Memory B cell (primary cell): ENCODE results near the gene TEX9.
"Not testable (repeated sequence)": the region's sequence is repeated elsewhere in the genome, so short reads cannot be mapped to it uniquely, and the experiment has no call there.

Experiments
- ATAC-seq: fragments of 150-1000 bp; cut with Tn5 transposase; 2 replicates; pipeline ENCODE4 v1.10.0; 2021; ENCODE audit warnings: low read depth, mild to moderate bottlenecking, moderate library complexity
- DNase-seq, 2 donors: peaks; one replicate each; pipeline ENCODE4 v3.0.0; 2022; ENCODE audit warnings: low spot score in 2 of 2
- H3K27ac Mint-ChIP-seq: one replicate; pipeline ENCODE4 v1.8.0; 2022; ENCODE audit warnings: mild to moderate bottlenecking, moderate library complexity, mixed read lengths
- H3K27me3 Mint-ChIP-seq: one replicate; pipeline ENCODE4 v1.8.0; 2022; ENCODE audit warnings: mixed read lengths
- H3K36me3 Mint-ChIP-seq: one replicate; pipeline ENCODE4 v1.8.0; 2022; ENCODE audit warnings: mild to moderate bottlenecking, mixed read lengths
- H3K4me1 Mint-ChIP-seq: one replicate; pipeline ENCODE4 v1.8.0; 2022; ENCODE audit warnings: mixed read lengths
- H3K4me3 Mint-ChIP-seq: one replicate; pipeline ENCODE4 v1.8.0; 2022; ENCODE audit warnings: mild to moderate bottlenecking, moderate library complexity, mixed read lengths
- H3K9me3 Mint-ChIP-seq: one replicate; pipeline ENCODE4 v1.8.0; 2022; ENCODE audit warnings: mixed read lengths

TEX9 gene

DNA sequence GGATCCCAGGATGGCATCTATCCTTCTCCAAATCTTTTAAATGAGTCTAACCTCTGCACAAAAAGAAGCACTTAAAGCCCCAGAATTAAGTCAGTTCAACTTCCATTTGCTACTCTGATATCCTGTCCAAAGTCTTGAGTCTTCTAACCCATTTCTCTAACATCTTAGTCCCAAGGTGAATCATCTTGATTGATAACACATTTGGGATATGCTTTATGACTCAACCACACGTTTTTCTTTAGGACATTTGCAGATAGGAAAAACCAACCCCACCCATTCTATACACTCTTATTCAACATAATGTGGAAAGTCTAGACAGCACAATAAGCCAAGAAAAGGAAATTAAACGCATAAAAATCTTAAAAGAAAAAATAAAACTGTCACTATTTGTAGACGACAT is 18.8 kb upstream of the TEX9 start:
- H3K36me3 Mint-ChIP-seq, result no peaks in the 10 kb centered on the region
- H3K9me3 Mint-ChIP-seq, result no peaks in the 10 kb centered on the region
- DNase-seq (no peak), ATAC-seq (no peak)
- H3K4me3 Mint-ChIP-seq, result no peak overlapping the region
- no peaks in the 10 kb centered on the region for H3K4me1 Mint-ChIP-seq
- H3K27me3 Mint-ChIP-seq, result no peaks in the 10 kb centered on the region
- H3K27ac Mint-ChIP-seq, result no peak overlapping the region

DNA sequence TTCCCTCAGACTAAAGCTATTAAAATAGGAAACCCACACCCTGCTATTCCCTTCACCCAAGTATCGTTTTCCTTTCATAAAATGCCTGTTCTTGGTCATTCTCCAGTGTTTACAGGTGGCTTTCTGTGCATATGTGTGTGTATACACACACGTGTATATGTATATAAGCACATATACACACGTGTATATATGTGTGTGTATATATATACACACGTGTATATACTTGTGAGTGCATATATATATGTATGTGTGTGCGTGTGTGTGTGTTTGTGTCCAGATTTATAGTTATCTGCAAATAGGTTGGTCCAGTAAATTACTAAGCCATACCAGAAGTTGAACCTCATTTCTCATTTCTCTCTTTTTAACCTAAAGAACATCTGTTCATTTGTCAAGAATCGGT is 15.7 kb upstream of the TEX9 start:
- DNase-seq (no peak), ATAC-seq (no peak)
- Mint-ChIP-seq H3K27me3 (no peaks in the 10 kb centered on the region), H3K36me3 (no peaks in the 10 kb centered on the region), H3K4me3 (no peak overlapping the region), H3K9me3 (no peaks in the 10 kb centered on the region), H3K27ac (no peak overlapping the region), H3K4me1 (no peaks in the 10 kb centered on the region)

GRCh38 chr15:56351353-56351752 is 13.9 kb upstream of the TEX9 start:
- Mint-ChIP-seq H3K9me3 (no peaks in the 10 kb centered on the region), H3K4me3 (no peak overlapping the region), H3K4me1 (no peaks in the 10 kb centered on the region), H3K27ac (no peak overlapping the region), H3K27me3 (no peaks in the 10 kb centered on the region), H3K36me3 (no peaks in the 10 kb centered on the region)
- no peak for ATAC-seq
- DNase-seq, result no peak

DNA sequence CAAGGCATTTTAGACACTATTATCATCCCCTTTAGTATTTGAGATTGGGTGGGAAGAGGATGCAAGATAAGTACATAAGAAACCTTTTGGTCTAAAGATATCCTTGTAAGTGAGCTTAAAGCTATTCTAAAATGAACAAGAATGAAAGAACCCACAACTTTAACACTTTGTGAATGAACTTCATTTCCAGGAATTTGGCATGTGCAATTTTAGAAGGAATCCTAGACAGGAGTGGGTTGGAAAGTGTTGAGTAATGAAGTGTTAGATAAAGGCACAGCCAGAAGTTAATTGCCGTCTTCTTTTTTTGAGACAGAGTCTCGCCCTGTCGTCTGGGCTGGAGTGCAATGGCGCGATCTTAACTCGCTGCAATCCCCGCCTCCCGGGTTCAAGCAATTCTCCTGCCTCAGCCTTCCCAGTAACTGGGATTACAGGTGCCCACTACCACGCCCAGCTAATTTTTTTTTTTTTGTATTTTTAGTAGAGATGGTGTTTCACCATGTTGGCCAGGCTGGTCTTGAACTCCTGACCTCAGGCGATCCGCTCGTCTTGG is 13.2 kb upstream of the TEX9 start:
- no peaks in the 10 kb centered on the region for H3K36me3 Mint-ChIP-seq
- no peak for DNase-seq
- no peaks in the 10 kb centered on the region for H3K4me1 Mint-ChIP-seq
- H3K27ac Mint-ChIP-seq, result no peak overlapping the region
- no peaks in the 10 kb centered on the region for H3K27me3 Mint-ChIP-seq
- H3K4me3 Mint-ChIP-seq, result no peak overlapping the region
- ATAC-seq, result no peak
- no peaks in the 10 kb centered on the region for H3K9me3 Mint-ChIP-seq

DNA sequence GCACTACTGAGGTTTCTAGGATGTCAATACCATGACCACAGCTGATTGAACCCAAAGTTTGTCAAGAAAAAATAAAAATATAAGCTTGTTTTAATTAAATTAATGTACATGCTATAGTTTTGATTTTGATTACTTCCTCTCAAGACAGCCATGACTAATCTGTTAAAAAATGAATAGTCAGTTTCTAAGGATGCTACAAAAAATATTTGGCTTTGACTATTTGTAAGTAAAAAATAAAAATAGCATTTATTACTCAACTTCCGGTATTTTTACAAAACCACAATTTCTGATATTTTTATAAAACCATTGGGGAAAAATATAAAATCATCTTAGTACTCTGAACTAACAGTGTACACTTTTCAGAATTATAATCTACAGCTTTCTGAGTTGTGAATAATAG is 12.1 kb upstream of the TEX9 start:
- Mint-ChIP-seq H3K4me3 (no peak overlapping the region), H3K4me1 (no peaks in the 10 kb centered on the region), H3K9me3 (no peaks in the 10 kb centered on the region), H3K36me3 (no peaks in the 10 kb centered on the region), H3K27ac (no peak overlapping the region), H3K27me3 (no peaks in the 10 kb centered on the region)
- ATAC-seq, result no peak
- no peak for DNase-seq

DNA sequence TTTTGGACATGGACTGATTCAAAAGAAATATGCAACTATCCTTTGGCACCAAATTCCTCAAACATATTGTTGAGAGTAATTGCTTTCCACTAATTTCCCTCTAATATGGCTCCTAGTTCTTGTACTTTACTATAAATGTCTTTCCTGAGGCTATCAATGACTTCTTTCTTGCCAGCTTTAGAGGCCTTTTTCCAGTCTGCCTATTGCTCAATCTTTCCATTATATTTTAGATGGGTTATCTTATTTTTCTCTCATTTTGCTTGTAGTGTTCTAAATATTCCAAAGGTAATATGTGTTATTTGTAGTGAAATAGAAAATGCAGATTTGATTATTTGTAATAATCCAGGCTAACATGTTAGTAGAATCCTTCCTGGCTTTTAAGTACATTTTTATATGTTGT is 11.5 kb upstream of the TEX9 start:
- no peak for ATAC-seq
- Mint-ChIP-seq H3K9me3 (no peaks in the 10 kb centered on the region), H3K4me1 (no peaks in the 10 kb centered on the region)

GRCh38 chr15:56356616-56357015 is 8.6 kb upstream of the TEX9 start:
- Mint-ChIP-seq H3K4me3 (no peak overlapping the region), H3K4me1 (no peaks in the 10 kb centered on the region), H3K36me3 (no peaks in the 10 kb centered on the region), H3K27me3 (no peaks in the 10 kb centered on the region), H3K9me3 (no peaks in the 10 kb centered on the region), H3K27ac (no peak overlapping the region)
- no peak for DNase-seq
- ATAC-seq, result peak; percentile 38

More for the DNA sequence above, 11.5 kb upstream of the TEX9 start:
- Mint-ChIP-seq H3K27me3 (no peaks in the 10 kb centered on the region), H3K4me3 (no peak overlapping the region), H3K27ac (no peak overlapping the region), H3K36me3 (no peaks in the 10 kb centered on the region)
- DNase-seq, result no peak

- Mint-ChIP-seq H3K27ac (no peak overlapping the region), H3K27me3 (no peaks in the 10 kb centered on the region), H3K4me1 (no peaks in the 10 kb centered on the region), H3K36me3 (peaks cover 2% of the 10 kb centered on the region), H3K4me3 (no peak overlapping the region), H3K9me3 (no peaks in the 10 kb centered on the region)
- DNase-seq (no peak), ATAC-seq (no peak)
These were observed 6.6 kb upstream of the TEX9 start for GRCh38 chr15:56358604-56359003.

- peaks cover 8% of the 10 kb centered on the region for H3K4me1 Mint-ChIP-seq
- DNase-seq (no peak), ATAC-seq (no peak)
- H3K27me3 Mint-ChIP-seq, result no peaks in the 10 kb centered on the region
- H3K9me3 Mint-ChIP-seq, result no peaks in the 10 kb centered on the region
- H3K36me3 Mint-ChIP-seq, result peaks cover 2% of the 10 kb centered on the region
- no peak overlapping the region for H3K4me3 Mint-ChIP-seq
- no peak overlapping the region for H3K27ac Mint-ChIP-seq
These were observed 3.2 kb upstream of the TEX9 start for GRCh38 chr15:56361987-56362386.

DNA sequence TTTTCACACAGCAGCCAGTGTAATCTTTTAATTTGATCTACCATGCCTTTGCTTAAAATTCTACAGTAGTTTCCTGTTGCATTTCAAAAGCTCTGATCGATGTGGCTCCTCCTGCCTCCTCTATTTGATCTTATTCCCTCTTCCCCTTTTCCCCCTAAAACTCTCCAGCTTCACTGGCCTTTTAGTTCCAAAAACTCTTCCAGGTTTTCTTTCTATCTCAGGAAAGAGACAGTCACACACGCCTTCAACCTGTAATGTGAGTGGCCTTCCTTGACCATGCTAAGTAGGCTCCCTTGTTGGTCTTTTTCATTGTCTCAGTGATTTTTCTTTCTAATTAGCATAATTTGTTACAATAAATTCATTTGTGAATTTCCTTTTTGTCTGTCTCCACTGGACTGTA is 985 bp downstream of the TEX9 start:
- no peak for ATAC-seq

GRCh38 chr15:56367156-56367555 is 1.9 kb downstream of the TEX9 start:
- ATAC-seq (no peak), DNase-seq (no peak)
- H3K27me3 Mint-ChIP-seq, result no peaks in the 10 kb centered on the region
- H3K4me1 Mint-ChIP-seq, result peaks cover 35% of the 10 kb centered on the region
- peaks cover 2% of the 10 kb centered on the region for H3K36me3 Mint-ChIP-seq
- no peaks in the 10 kb centered on the region for H3K9me3 Mint-ChIP-seq
- H3K4me3 Mint-ChIP-seq, result peak overlapping the region; percentile 95
- H3K27ac Mint-ChIP-seq, result peak overlapping the region; percentile 94

More for the DNA sequence above, 985 bp downstream of the TEX9 start:
- H3K9me3 Mint-ChIP-seq, result no peaks in the 10 kb centered on the region
- no peak for DNase-seq
- peak overlapping the region; percentile 95 for H3K4me3 Mint-ChIP-seq
- peaks cover 2% of the 10 kb centered on the region for H3K36me3 Mint-ChIP-seq
- peaks cover 27% of the 10 kb centered on the region for H3K4me1 Mint-ChIP-seq
- peak overlapping the region; percentile 82 for H3K27ac Mint-ChIP-seq
- no peaks in the 10 kb centered on the region for H3K27me3 Mint-ChIP-seq

- ATAC-seq (no peak), DNase-seq (no peak)
- no peaks in the 10 kb centered on the region for H3K27me3 Mint-ChIP-seq
- peak overlapping the region; percentile 59 for H3K4me3 Mint-ChIP-seq
- no peaks in the 10 kb centered on the region for H3K9me3 Mint-ChIP-seq
- peak overlapping the region; percentile 94 for H3K27ac Mint-ChIP-seq
- H3K4me1 Mint-ChIP-seq, result peaks cover 38% of the 10 kb centered on the region
- H3K36me3 Mint-ChIP-seq, result no peaks in the 10 kb centered on the region
These were observed 4.0 kb downstream of the TEX9 start for GRCh38 chr15:56369234-56369633.

GRCh38 chr15:56371495-56372147 is 6.4 kb downstream of the TEX9 start:
- H3K27ac Mint-ChIP-seq, result peak overlapping the region; percentile 94
- peaks cover 30% of the 10 kb centered on the region for H3K4me1 Mint-ChIP-seq
- no peaks in the 10 kb centered on the region for H3K9me3 Mint-ChIP-seq
- peak; percentile 97 for ATAC-seq
- H3K4me3 Mint-ChIP-seq, result peak overlapping the region; percentile 78
- H3K36me3 Mint-ChIP-seq, result peaks cover 10% of the 10 kb centered on the region
- H3K27me3 Mint-ChIP-seq, result no peaks in the 10 kb centered on the region
- DNase-seq, result peak in 1 of 2 donors; percentile 37

GRCh38 chr15:56374693-56375092 is 9.5 kb downstream of the TEX9 start:
- peak overlapping the region; percentile 80 for H3K27ac Mint-ChIP-seq
- H3K27me3 Mint-ChIP-seq, H3K9me3 Mint-ChIP-seq: not testable (repeated sequence)

DNA sequence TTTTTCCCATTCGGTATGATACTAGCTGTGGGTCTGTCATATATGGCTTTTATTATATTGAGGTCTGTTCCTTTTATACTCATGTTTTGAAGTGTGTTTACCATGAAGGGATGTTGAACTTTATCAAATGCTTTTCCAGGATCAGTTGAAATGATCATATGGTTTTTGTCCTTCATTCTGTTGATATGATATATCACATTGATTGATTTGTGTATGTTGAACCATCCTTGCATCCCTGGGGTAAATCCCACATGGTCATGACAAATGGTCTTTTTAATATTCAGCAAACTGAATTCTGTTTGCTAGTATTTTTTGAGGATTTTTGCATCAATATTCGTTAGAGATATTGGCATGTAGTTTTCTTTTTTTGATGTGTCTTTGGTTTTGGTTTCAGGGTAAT is 12.6 kb downstream of the TEX9 start:
- Mint-ChIP-seq H3K4me1 (peaks cover 12% of the 10 kb centered on the region), H3K36me3 (peaks cover 45% of the 10 kb centered on the region)
- H3K9me3 Mint-ChIP-seq, H3K27me3 Mint-ChIP-seq, H3K27ac Mint-ChIP-seq, DNase-seq, H3K4me3 Mint-ChIP-seq, ATAC-seq: not testable (repeated sequence)

More at GRCh38 chr15:56374693-56375092, 9.5 kb downstream of the TEX9 start:
- not testable (repeated sequence) for ATAC-seq, DNase-seq, H3K4me3 Mint-ChIP-seq
- peaks cover 24% of the 10 kb centered on the region for H3K4me1 Mint-ChIP-seq
- H3K36me3 Mint-ChIP-seq, result peaks cover 29% of the 10 kb centered on the region
